ENCODE results near the gene HRNR. TPM values are rescaled to one million over a fixed set of nuclear protein-coding genes. Genes with fewer than 3 reads are reported as not detected.
"Not testable (repeated sequence)": the region's sequence is repeated elsewhere in the genome, so short reads cannot be mapped to it uniquely, and the experiment has no call there.

Gene HRNR
- not detected for total RNA-seq
- long read RNA-seq: 0 reads

DNA sequence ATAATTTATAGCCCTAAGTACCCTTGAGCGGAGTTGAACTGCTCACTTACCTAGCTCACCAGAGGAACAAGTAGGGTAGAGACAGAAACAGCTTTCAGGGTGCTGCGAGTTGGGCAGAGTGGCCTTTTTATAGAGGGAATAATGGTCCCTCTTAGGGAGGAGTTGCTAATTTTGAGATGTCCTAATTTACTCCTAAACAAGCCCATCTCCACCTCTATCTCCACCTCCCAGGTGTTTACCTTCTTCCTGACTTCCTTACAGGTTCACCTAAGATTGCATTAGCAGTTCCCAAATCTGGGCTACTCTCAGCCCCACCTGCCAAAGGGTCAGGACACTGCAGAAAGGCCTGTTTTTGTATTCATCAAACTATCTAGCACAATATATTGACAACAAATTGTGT lies at the start of gene HRNR:
TSS of gene HRNR (minus strand) at position 101 of the 400 bp plus-strand sequence. CDS start 940 bp downstream, outside the sequence.
- DNase-seq: no peak
- intact Hi-C loops (cut with DNase I): no loop called here
- ATAC-seq: no peak

DNA sequence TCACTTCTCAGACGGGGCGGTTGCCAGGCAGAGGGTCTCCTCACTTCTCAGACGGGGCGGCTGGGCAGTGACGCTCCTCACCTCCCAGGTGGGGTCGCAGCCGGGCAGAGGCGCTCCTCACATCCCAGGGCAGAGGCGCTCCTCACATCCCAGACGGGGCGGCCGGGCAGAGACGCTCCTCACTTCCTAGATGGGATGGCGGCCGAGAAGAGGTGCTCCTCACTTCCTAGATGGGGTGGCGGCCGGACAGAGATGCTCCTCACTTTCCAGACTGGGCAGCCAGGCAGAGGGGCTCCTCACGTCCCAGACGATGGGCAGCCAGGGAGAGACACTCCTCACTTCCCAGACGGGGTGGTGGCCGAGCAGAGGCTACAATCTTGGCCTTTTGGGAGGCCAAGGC lies 32.4 kb upstream of the HRNR start:
- ATAC-seq; DNase-seq; intact Hi-C loops (cut with DNase I): not testable (repeated sequence)

DNA sequence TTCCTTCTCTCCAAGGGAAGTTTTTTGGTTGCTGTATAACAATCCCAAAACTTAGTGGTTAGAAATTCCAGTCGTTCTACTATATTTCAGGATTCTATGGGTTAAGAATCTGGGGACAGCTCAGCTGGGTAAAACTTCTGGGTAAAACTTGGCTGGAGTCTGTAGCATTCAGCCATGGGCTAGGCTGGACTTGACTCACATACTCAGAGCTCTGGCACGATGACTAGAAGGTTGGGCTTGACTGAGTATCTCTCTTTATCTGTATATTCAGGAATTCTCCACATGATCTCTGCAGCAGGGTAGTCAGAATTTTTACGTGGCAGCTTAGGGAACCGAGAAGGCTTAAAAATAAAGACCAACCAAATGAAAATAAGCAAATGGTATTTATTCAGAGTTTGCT lies 28.2 kb upstream of the HRNR start:
- DNase-seq: no peak
- intact Hi-C loops (cut with DNase I): no loop called here
- ATAC-seq: peak in 1 of 2 donors; percentile 94

DNA sequence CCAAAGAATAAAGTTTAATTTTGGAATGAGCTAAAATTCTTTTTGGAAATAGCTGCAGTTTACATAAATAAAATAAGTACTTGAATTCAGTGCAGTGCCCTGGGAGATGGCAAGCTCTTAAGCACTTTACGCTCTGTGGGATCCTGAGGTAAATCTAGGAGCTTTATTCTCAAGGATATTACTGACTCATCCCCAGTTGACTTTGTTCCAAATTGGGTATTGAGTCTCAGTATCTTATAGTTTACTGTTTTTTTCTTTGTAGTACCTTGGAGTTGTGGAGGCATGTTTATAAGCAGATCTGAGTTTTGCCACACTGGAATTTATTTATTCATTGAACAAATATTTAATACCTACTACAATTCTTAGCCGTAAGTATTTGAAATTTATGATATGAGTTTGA lies 27.4 kb upstream of the HRNR start:
- ATAC-seq: no peak
- intact Hi-C loops (cut with DNase I): no loop called here
- DNase-seq: no peak

DNA sequence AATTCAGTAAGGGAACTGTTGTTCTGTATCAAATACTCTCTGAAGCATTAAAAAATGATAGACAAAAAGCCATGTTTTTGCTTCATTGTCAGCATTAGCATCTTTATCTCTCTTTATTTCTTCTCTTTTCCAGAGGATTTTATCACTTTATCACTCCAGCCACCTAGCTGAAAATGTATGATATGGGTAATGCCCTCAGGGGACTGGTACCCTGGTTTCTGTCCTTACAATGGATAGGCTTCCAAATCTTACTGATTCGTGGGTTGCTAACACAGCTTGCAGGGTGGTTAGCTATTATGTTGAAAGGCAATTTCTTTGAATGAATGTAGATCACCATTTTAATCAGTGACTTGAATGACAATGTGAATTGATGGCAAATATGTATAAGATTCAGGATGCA lies 23.3 kb upstream of the HRNR start:
- ATAC-seq (no peak), DNase-seq (no peak)
- intact Hi-C loops (cut with DNase I): no loop called here

DNA sequence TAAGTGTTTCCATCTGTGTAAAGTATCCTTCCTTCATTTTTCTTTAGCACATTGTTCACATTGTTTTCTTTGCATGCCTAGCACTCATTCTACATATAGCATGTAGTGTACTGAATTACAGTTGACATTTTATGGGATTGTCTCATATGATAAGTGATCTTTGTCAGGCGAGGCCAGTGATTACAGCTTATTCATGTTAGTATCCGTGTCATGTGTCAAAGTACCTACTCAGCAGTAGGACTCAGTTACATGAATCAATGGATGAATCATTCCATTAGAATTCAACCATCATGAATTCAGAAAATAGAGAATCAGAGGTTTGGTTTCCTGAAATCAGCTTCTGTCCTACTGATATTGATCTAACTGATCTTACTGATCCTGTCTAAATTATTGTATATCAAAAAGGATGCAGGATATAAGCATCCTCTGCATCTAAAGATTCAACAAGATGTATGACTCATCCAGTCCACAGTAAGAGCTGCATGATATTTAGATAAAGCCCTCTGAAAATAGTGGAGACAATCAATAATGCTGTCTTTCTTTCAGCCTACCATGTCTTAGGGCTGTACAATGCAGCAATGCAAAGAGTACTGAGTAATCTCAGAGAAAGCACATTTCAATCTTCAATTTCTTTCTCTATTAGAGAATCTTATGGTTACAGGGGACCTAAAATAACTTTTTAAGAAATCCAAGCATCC lies 20.7 kb upstream of the HRNR start:
- DNase-seq (no peak), ATAC-seq (no peak)
- intact Hi-C loops (cut with DNase I): no loop called here

DNA sequence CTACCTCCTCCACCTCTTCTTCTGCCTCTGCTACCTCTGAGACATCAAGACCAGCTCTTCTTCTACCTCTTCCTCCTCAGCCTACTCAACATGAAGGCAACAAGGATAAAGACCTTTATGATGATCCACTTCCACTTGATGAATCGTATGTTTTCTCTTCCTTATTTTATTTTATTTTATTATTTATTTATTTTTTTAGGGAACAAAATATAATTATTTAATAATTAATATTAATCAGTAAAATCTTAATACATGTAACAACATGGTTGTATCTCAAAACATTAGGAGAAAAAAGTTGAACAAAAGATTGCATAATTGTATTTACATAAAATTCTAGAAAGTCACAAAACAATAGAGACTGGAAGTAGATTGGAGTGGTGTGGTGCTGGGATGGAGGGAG lies 13.1 kb upstream of the HRNR start:
- DNase-seq (no peak), ATAC-seq (no peak)
- intact Hi-C loops (cut with DNase I): no loop called here

DNA sequence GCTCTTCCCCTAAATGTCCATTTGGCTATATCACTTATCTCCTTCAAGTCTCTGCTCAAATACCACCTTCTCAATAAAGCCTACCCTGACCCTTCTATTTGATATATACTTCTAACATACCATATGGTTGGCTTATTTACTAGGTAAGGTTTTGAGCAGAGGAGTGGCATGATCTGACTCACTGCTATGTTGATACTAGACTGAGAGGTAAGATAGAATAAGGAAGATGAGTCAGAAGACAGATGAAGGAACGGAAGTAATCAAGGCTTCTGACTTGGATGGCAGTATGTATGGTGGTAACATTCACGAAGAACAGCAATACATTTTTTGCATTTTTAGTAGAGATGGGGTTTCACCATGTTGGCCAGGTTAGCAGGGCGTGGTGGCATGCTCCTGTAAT lies 4.8 kb upstream of the HRNR start:
- no peak for DNase-seq
- ATAC-seq: peak in 1 of 2 donors; percentile 34
- intact Hi-C loops (cut with DNase I): no loop called here

DNA sequence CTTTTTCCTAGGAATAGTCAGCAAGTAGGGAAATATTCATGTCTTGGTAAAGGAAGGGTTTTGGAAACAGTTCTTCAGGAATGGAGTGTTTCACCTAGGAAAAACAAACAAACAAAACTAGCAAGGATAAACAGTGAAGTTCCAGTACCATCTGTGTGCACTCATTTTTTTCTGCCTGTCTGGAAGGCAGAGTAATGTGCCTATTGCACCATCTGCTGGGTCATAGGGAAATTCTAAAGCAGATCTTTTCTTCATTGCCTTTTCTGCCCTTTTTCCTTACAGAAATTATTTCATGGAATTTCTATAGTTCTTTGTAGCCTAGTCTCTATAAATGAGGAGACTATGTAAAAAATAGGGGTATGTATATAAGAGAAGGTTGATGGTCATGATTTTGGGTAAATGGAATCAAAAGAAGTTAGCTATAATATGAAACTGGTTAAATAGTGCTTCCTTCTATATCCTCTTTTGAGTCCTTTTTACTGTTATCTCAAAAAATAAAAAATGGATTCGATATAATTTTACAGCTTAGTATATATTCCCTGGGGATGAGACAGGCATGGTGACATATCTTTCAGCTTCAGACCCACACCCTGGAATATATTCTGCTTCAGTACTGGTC lies 3.4 kb upstream of the HRNR start:
- intact Hi-C loops (cut with DNase I): no loop called here
- DNase-seq: no peak
- ATAC-seq: no peak

DNA sequence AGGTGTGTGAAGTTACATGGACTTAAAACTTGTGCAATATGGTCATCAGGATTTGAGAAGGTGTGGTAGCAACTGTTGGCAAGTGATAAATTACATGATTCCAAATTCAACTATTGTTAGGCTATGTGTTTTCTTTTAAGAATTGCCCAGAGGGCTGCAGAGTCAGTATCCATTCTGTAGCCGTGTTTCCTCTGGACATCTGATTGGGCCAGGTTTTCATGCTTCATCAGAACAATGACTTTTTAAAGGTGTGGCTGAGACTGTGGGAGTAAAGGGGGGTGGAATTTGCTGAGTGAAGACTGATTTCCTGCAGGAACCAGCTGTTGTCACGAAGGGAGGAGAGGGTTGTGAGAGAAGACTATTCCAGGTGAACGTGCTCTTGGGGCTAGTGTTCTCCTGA lies 1.7 kb upstream of the HRNR start:
- ATAC-seq (no peak), DNase-seq (no peak)
- intact Hi-C loops (cut with DNase I): no loop called here

DNA sequence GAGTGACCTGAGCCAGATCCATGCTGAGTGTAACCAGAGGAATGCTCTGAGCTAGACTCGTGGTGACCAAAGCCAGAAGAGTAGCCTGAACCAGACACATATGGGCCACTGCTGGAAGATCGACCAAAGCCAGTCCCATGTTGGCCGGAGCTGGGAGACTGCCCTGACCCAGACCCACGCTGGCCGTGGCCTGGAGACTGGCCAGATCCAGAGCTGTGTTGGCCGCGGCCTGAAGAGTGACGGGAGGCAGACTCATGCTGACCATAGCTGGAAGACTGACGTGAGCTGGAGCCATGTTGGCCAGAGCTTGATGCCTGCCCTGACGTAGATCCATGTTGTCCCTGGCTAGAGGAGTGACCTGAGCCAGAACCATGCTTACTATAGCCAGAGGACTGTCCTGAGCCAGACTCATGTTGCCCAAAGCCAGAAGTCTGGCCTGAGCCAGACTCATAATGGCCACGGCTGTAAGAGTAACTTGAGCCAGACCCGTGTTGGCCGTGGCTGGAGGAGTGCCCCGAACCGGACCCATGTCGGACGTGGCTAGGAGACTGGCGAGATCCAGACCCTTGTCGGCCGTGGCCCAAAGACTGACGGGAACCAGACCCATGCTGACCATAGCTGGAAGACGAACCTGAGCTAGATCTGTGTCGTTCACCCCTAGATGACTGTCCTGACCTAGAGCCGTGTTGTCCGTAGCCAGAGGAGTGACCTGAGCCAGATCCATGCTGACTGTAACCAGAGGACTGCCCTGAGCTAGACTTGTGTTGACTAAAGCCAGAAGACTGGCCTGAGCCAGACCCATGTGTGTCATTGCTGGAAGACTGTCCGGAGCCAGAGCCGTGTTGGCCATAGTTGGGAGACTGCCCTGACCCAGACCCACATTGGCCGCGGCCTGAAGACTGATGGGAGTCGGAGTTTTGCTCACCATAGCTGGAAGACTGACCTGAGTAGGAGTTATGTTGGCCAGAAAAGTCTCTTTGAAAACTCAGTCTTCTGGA lies 3.5 kb downstream of the HRNR start:
- DNase-seq: peak; percentile 26
- intact Hi-C loops (cut with DNase I): no loop called here
- ATAC-seq: no peak

DNA sequence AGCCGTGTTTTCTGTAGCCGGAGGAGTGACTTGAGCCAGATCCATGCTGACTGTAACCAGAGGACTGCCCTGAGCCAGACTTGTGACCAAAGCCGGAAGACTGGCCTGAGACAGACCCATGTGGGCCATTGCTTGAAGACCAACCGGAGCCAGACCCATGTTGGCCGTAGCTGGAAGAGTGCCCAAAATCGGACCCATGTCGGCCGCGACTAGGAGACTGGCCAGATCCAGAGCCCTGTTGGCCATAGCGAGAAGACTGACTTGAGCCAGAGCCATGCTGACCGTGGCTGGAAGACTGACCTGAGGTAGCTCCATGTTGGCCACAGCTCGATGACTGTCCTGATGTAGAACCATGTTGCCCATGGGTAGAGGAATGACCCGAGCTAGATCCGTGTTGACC lies 4.6 kb downstream of the HRNR start:
- DNase-seq; intact Hi-C loops (cut with DNase I); ATAC-seq: not testable (repeated sequence)

DNA sequence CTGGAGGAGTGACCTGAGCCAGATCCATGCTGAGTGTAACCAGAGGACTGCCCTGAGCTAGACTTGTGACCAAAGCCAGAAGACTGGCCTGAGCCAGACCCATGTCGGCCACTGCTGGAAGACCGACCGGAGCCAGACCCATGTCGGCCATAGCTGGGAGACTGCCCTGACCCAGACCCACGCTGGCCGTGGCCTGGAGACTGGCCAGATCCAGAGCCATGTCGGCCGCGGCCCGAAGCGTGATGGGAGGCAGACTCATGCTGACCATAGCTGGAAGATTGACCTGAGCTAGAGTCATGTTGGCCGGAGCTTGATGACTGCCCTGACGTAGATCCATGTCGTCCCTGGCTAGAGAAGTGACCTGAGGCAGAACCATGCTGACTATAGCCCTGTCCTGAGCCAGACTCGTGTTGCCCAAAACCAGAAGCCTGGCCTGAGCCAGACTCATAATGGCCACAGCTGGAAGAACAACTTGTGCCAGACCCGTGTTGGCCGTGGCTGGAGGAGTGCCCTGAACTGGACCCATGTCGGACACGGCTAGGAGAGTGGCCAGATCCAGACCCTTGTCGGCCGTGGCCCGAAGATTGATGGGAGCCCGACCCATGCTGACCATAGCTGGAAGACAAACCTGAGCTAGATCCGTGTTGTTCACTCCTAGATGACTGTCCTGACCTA lies 5.1 kb downstream of the HRNR start:
- DNase-seq (no peak), ATAC-seq (no peak)
- intact Hi-C loops (cut with DNase I): no loop called here

DNA sequence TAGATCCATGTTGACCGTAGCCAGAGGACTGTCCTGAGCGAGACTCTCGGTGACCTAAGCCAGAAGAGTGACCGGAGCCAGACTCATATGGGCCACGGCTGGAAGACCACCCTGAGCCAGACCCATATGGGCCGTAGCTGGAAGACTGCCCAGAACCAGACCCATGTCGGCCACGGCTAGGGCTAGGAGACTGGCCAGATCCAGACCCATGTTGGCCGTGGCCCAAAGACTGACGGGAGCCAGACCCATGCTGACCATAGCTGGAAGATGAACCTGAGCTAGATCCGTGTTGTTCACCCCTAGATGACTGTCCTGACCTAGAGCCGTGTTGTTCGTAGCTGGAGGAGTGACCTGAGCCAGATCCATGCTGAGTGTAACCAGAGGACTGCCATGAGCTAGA lies 8.4 kb downstream of the HRNR start:
- DNase-seq: peak; percentile 23
- intact Hi-C loops (cut with DNase I); ATAC-seq: not testable (repeated sequence)

DNA sequence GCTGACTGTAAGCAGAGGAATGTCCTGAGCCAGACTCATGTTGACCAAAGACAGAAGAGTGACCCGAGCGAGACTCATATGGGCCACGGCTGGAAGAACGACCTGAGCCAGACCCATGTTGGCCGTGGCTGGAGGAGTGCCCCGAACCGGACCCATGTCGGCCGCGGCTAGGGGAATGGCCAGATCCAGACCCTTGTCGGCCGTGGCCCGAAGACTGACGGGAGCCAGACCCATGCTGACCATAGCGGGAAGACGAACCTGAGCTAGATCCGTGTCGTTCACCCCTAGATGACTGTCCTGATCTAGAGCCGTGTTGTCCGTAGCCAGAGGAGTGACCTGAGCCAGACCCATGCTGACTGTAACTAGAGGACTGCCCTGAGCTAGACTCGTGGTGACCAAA lies 9.1 kb downstream of the HRNR start:
- DNase-seq; intact Hi-C loops (cut with DNase I); ATAC-seq: not testable (repeated sequence)

DNA sequence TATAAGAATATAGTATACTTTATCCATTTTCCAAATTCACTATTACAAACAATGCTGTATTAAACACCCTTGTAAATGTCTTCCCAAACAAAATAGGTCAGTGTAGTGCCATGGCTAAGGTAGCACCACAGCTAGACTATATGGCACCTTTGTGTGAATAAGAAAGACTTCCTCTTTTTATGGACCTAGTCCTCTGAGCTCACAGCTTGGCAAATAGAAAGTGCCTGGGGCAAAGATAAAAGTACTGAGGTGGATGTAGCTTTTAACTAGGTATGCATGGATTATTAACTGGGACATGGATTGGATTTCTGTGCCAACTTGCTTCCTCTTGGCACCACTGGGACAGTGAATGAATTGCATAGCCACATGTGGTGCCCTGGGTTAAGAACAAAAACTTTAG lies 25.0 kb downstream of the HRNR start:
- intact Hi-C loops (cut with DNase I): loop anchor here in 1 of 2 donors (10.0 kb wide), 1 partner anchor 146 kb away; no protein-coding TSS in a partner anchor
- DNase-seq: no peak
- ATAC-seq: no peak

DNA sequence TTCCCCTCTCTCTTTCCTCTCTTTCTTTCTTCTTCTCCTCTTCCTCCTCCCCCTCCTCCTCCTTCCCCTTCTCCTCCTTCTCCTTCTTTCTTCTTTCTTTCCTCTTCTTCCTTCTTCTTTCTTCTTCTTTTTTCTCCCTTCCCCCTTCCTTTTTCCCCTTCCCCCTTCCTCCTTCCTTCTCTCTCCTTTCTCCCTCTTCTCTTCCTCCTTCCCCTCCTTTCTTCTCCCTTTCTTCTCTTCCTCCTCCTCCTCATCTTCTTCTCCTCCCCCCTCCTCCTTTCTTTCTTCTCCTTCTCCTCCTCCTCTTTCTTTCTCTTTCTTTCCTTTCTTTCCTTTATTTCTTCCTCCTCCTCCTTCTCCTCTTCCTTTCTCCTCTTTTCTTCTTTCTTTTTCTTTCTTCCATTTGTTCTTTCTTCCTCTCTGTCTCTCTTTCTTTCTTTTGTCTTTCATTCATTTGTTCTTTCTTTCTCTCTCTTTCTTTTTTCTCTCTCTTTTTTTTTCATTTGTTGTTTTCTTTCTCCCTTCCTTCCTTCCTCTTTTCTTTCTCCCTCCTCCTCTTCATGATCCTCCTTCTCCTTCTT lies 26.5 kb downstream of the HRNR start:
- ATAC-seq (no peak), DNase-seq (no peak)
- intact Hi-C loops (cut with DNase I): loop anchor here in 1 of 2 donors (10.0 kb wide), 1 partner anchor 147 kb away; no protein-coding TSS in a partner anchor

DNA sequence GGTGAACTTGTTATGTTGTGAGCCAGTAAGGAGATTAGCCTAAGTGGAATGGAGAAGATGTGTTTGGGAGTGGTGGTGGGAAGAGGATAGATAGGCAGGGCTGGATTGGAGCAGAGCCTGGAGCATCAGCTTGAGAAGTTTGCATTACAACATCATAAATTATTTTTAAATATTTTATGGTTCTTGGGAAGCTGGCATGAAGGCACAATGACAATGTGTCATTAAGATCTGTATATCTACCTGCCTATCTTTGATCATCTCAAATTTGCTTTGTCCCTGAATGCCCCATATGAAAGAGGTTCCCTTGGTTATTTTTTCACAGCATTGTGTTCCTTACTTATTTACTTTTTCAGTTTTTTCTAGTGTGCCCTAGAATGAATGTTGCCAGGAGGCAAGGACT lies 32.3 kb downstream of the HRNR start:
- intact Hi-C loops (cut with DNase I): loop anchor here in 1 of 2 donors (10.0 kb wide), 1 partner anchor 153 kb away; no protein-coding TSS in a partner anchor
- DNase-seq (no peak), ATAC-seq (no peak)

DNA sequence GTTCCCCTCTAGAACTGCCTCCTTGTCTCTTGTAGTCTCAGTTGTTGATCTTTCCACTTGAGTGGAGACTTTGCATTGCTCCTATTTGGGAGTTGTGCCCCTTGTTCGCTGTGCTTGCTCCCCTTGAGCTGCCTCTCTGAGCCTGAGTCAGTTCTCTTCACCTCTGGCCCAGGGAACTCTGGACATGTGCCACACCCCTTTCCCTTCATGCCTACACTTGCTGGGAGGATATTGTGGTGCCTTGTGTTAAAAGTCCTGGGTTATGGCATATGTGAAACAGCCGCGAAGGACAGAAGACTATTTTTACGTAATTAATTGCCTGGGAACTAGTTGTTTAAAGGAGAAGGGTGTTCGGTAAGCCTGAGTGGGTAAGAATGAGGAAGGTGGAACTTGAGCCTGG lies 32.7 kb downstream of the HRNR start:
- intact Hi-C loops (cut with DNase I): loop anchor here in 1 of 2 donors (10.0 kb wide), 1 partner anchor 154 kb away; no protein-coding TSS in a partner anchor
- no peak for ATAC-seq
- DNase-seq: no peak

Measured in left cardiac atrium (tissue), 4 donors.